ENCODE results near the gene SRGAP1.
A peak's percentile ranks its signal among the peaks of the same experiment; 100 is the strongest.

Gene SRGAP1

DNA sequence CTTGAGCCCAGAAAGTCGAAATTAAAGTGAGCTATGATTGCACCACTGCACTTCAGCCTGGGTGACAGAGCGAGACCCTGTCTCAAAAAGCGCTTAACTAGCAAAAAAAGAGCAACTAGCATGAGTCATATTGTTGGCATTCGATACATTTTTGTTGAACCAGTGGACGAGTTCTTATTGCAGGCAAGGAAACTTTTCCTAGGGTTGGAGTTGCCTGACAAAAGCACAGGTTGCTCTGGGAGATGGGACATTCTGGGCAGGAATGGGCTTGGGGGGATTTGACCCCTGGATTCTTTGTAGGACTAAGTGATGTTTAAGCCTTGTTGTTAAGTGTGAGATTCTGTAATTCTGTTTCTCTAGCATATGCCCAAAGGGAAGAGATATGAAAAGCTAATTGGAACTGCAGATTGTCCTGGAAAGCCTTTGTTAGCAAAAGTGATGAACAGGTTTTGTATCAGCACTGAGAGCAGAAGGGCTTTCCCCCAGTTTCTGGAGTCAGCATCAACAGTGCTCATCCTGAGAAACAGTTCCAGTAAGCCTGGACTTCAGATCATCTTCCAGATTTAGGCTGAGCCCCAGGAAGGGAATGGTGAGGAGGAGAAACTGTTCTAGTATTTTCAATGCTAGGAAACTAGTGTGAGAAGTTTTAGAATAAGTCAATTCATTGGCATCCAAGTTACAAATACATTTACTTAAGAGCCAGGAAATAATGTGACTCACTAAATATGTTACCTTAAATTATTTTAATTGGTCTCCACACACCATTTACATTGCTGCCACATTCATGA lies 123.1 kb downstream of the SRGAP1 start:
- DNase-seq (ENCODE audit: low spot score): peak; percentile 13

DNA sequence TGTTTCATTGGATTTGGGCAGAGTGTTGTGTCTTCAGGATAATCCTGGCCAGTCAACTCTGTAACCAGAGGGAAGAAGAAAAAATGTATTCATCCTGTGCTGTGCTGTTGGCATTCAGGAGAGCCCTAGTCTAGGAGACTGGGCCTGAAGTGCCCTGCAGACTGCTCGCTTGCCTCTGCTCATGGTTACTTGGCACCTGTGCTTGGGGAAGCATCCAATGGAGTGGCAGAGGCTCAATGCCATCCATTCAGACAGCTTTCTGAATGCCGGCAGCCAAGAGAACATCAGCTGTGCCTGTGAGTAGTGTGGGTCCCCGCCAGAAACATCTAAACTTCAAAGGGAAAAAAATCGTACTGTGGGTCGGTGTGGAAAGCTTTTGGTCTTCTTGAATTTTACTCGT lies 124.2 kb downstream of the SRGAP1 start:
- DNase-seq (ENCODE audit: low spot score): no peak

- DNase-seq (ENCODE audit: low spot score): no peak
Measured at GRCh38 chr12:63976902-63977395, 132.4 kb downstream of the SRGAP1 start.

- peak; percentile 36 for DNase-seq (ENCODE audit: low spot score)
Measured at GRCh38 chr12:63977441-63977840, 132.9 kb downstream of the SRGAP1 start.

DNA sequence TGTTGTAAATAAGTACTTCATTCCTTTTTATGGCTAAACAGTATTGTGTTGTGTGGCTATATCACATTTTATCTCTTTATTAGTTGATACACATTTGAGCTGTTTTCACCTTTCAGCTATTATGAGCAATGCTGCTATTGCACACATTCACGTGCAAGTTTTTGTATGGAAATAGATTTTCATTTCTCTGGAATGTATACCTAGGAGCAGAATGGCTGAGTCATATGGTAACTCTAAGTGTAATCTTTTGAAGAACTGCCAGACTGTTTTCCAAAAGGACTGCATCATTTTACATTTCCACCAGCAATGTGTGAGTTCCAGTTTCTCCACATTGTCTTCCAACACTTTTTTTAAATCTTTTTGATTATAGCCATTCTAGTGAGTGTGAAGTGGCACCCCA lies 134.0 kb downstream of the SRGAP1 start:
- peak; percentile 38 for DNase-seq (ENCODE audit: low spot score)

DNA sequence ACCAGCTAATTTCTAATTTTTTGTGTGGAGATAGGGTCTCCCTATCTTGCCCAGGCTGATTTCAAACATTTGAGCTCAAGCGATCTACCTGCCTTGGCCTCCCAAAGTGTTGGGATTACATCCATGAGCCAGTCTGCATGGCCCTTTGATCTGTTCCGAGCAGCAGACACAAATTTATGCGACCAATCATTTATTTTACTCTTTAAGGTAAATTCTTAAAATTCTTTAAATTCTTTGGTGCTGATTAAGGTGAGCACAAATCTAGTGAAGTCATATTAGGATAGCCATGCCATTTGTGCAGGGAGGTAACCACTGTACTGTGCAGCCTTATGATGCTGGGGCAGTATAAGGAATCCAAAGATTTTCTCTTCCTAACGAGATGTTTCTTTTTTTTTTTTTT lies 135.7 kb downstream of the SRGAP1 start:
- no peak for DNase-seq (ENCODE audit: low spot score)

DNA sequence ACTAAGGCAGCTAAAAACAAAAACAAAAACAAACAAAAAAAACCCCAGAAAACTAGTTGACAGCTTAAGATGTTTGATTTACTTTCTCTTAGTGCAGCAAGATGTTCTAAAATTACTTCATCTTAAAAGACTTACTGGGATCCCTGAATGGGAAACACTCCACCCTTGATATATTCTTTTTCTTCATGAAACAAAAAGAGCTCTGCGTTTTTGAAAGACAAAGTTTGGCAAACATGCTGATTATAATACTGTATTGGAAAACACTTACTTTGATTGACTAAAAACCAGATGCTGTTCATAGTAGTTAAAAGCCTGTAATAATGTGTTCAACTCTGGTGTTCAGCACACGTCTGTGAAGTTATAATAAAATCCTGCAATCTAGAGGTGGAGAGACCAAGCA lies 136.8 kb downstream of the SRGAP1 start:
- no peak for DNase-seq (ENCODE audit: low spot score)

DNA sequence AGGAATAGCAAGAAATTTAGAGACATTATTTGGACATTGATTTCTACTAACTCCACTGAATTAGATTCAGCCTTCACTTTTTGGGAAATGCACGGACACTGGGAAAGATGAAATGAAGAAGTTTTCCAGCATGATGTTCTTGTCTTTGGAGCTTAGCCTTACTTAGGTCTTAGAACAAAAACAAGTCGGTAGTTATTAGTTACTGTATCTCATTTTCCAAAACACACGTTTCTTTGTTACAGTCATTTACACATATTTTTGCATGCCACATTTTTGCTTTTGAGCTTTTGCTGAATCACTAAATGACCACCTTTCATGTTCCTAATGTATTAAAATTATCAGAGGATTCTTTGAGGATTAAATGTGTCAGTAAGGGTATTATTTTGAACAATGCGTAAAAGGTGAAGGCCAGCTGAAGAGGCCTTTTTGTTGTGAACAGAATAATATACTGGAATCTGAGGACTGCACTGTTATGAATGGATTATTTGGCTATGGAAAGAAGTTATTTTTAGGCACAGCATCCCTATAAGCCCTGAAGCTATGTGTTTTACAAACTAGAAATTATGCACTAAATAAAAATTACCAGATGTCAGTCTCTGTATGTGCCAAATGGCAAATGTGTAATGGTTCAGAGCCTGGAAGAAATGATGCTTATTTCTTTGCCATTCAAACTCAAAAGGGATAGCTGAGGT lies 138.2 kb downstream of the SRGAP1 start:
- no peak for DNase-seq (ENCODE audit: low spot score)

GRCh38 chr12:63985456-63985855 lies 141.0 kb downstream of the SRGAP1 start:
- DNase-seq (ENCODE audit: low spot score): no peak

- DNase-seq (ENCODE audit: low spot score): no peak
Measured at GRCh38 chr12:63985945-63986344, 141.4 kb downstream of the SRGAP1 start.

GRCh38 chr12:63989301-63989845 lies 144.9 kb downstream of the SRGAP1 start:
- DNase-seq (ENCODE audit: low spot score): no peak

- DNase-seq (ENCODE audit: low spot score): no peak
Measured at GRCh38 chr12:63990828-63991547, 146.5 kb downstream of the SRGAP1 start.

DNA sequence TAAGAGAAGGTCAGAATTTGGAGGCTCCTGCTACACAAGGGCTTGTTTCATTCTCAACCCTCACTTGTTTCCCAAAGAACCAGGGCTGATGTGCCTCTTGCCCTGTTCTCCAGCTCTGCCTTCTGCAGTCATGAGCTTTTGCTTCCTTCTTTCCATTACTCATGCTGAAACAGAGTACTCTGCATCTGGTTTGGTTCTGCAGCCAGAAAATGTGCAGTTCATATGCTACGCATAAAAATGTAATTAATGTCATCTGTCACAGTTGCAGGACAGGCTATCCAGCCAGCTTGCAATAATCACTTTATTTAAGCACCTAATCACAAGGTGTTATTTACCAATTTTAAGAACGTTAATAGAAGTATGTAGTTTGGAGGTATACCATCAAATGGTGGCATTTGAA lies 150.2 kb downstream of the SRGAP1 start:
- DNase-seq (ENCODE audit: low spot score): peak; percentile 47

DNA sequence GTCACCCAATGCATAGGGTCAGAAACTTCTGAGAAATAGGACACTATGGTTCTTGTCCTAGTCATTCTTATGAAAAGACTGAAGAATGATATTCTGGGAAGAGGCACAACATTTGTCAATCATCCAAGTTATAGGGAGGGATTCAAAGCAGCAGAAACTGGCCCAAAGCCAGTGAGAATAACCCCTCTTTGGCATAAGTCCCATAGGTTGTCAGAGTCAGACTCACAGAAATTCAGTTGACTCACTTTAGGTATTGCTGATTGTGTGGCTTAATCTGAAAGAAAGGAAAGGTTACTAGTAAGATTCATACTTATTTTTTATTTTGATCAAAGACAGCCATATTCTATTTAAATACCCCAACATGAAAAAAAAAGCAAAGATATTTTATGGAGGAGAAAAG lies 151.0 kb downstream of the SRGAP1 start:
- no peak for DNase-seq (ENCODE audit: low spot score)

DNA sequence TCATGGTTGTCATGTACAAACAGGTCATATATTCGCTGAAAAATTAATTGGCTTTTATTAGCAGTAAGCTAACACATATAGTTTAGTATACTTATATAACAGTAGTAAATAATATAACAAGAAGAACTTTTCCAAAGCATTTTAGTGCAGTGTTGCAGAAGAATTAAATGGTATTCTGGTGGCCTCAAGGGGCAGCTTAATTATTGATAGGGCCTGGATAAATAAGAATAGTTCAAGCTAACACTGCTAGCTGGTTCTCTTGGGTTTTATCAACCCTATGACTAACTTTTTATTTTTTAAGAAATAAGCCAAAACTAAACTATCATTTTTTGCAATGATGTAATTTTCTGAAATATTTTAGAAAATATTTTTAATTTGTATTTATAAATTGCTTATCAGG lies 152.1 kb downstream of the SRGAP1 start:
- DNase-seq (ENCODE audit: low spot score): no peak

GRCh38 chr12:63997198-63997597 lies 152.7 kb downstream of the SRGAP1 start:
- no peak for DNase-seq (ENCODE audit: low spot score)

DNA sequence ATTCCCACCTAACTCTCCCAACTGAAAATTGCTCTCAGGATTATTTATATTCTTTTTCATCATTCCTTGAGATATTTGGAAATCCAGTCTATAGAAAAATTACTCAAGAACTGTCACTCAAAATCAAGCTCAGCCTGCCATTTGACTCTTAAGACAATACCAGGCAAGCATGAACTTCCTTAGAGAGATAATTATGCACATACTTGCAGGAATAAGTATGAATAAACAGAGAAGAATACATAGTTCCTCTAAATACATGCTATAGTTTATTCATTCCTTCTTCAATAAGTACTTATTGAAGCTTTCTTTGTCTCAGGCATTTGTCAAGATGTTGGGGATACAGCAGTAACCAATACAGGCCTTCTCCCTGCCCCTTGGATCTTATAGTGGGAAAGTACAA lies 154.1 kb downstream of the SRGAP1 start:
- DNase-seq (ENCODE audit: low spot score): no peak

DNA sequence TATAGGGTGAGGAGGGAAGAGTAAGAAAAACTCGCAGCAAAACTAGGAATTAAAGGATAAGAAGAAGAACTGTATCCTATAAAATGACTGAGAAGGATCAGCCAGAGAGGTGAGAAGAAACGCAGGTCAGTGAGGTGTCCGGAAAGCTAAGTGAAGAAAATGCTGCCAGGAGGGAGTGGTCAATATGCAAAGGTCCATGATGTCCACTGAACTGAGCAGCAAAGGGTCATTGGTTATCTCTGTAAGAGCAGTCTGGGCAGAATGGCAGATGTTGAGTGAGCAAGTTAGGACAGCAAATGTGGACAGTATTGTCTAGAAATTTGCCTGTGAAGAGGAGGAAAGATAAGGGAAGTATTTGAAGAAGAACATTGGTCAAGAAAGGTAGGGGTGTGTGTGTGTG lies 155.4 kb downstream of the SRGAP1 start:
- no peak for DNase-seq (ENCODE audit: low spot score)

DNA sequence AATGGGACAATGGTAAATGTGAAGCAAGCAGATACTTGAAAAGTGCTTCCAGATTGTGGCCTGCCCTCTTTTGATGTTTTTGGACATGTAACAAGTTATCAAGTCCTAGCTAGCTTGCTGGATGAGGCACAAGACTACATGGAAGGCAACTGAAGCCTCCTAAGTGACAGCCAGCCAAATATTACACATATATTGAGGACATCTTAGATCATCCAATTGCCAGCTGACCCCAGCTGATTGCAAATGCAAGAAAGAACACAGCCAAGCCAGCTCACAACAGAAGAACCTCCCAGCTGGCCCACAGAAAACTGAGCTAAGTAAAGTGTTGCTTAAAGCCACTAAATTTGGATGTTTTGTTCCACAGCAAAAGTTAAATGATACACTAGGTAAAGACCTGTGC lies 156.9 kb downstream of the SRGAP1 start:
- DNase-seq (ENCODE audit: low spot score): no peak

GRCh38 chr12:64004641-64005040 lies 160.1 kb downstream of the SRGAP1 start:
- DNase-seq (ENCODE audit: low spot score): no peak

DNA sequence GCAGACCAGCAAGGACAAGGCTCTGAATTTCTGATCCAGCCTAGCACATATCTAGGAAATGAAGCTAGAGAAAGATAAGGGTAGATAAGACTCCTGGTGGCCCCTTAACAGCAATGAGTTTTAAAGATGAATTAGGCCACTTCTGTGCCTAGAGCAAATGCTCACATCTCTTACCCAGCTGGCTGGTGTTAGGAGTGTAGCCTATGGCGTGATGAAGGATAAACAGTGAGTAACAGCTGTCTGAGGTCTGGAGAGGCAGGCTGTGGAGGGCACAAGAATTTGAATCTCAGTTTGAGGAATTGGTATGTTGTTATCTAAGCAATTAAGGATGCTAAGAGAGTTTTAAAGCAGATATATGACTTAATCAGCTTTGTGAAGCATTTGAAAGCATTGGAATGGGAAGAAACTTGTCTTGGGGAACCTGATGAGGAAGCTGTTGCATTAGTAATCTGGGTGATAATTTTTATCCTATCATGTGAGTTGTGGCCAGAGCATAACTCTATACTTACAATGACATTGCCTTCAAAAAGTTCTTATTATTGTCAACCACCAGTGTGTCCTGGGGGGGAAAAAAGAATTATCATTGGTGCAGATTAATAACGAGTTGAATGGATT lies 161.8 kb downstream of the SRGAP1 start:
- peak; percentile 49 for DNase-seq (ENCODE audit: low spot score)

- DNase-seq (ENCODE audit: low spot score): no peak
Measured at GRCh38 chr12:64007853-64008252, 163.4 kb downstream of the SRGAP1 start.
